HG03432 (cell line): ENCODE data around the gene FBXW8.

Source experiments
- ATAC-seq: cut with Tn5 transposase; IDR thresholded peaks from one replicate; pipeline ENCODE4 v1.9.1; 2021; ENCODE audit warnings: mild to moderate bottlenecking, moderate library complexity; ENCODE audit not compliant: unreplicated experiment

Gene FBXW8

GRCh38 chr12:117036046-117036445 lies 125.3 kb downstream of the FBXW8 start:
- ATAC-seq, result no peak

GRCh38 chr12:117036547-117036946 lies 125.8 kb downstream of the FBXW8 start:
- no peak for ATAC-seq

GRCh38 chr12:117037289-117038022 lies 126.7 kb downstream of the FBXW8 start:
- no peak for ATAC-seq

- ATAC-seq, result no peak
Observed at GRCh38 chr12:117038023-117038680, 127.4 kb downstream of the FBXW8 start.

- no peak for ATAC-seq
Observed at GRCh38 chr12:117038919-117039318, 128.2 kb downstream of the FBXW8 start.

- no peak for ATAC-seq
Observed at GRCh38 chr12:117039891-117040309, 129.2 kb downstream of the FBXW8 start.

GRCh38 chr12:117040496-117040895 lies 129.7 kb downstream of the FBXW8 start:
- ATAC-seq, result no peak

- no peak for ATAC-seq
Observed at GRCh38 chr12:117041798-117042170, 131.0 kb downstream of the FBXW8 start.

GRCh38 chr12:117042171-117042842 lies 131.6 kb downstream of the FBXW8 start:
- no peak for ATAC-seq

GRCh38 chr12:117042862-117043261 lies 132.1 kb downstream of the FBXW8 start:
- ATAC-seq, result no peak

GRCh38 chr12:117044311-117044710 lies 133.6 kb downstream of the FBXW8 start:
- no peak for ATAC-seq

GRCh38 chr12:117044790-117045159 lies 134.0 kb downstream of the FBXW8 start:
- no peak for ATAC-seq

GRCh38 chr12:117045160-117046010 lies 134.6 kb downstream of the FBXW8 start:
- peak; percentile 44 for ATAC-seq

GRCh38 chr12:117046011-117046369 lies 135.2 kb downstream of the FBXW8 start:
- no peak for ATAC-seq

GRCh38 chr12:117046425-117046824 lies 135.7 kb downstream of the FBXW8 start:
- no peak for ATAC-seq

GRCh38 chr12:117046861-117047530 lies 136.2 kb downstream of the FBXW8 start:
- ATAC-seq, result no peak

- no peak for ATAC-seq
Observed at GRCh38 chr12:117047810-117048584, 137.2 kb downstream of the FBXW8 start.

GRCh38 chr12:117048585-117048904 lies 137.8 kb downstream of the FBXW8 start:
- no peak for ATAC-seq

GRCh38 chr12:117049295-117049694 lies 138.5 kb downstream of the FBXW8 start:
- no peak for ATAC-seq

GRCh38 chr12:117050060-117050459 lies 139.3 kb downstream of the FBXW8 start:
- ATAC-seq, result no peak
